HG02970 (cell line): ENCODE data around the gene GPC6.
"Not testable (repeated sequence)": the region's sequence is repeated elsewhere in the genome, so short reads cannot be mapped to it uniquely, and the experiment has no call there.

Source experiments
- ATAC-seq: cut with Tn5 transposase; IDR thresholded peaks from one replicate; pipeline ENCODE4 v1.9.1; 2021; ENCODE audit warnings: mild to moderate bottlenecking, moderate library complexity, moderate number of reproducible peaks; ENCODE audit not compliant: unreplicated experiment, low FRiP score

The GPC6 gene

DNA sequence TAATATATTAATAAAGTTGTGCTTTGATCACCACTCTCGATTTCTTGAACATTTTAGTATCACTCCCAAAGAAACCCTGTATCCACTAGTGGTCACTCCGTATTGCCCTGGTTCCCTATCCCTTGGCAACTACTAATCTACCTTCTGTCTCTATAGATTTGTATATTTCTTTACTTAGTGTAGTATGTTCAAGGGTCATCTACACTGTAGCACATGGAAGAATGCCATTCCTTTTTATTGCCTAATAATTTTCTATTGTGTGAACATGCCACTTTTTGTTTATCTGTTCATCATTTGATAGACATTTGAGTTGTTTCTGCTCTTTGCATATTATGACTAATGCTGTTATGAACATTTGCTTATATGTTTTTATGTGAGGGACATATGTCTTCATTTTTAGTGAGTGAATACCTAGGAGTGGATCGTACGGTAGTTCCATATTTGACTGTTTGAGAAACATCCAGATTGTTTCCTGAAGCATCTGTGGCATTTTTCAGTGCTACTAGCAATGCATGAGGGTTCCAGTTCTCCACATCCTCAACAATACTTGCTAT lies 254.0 kb downstream of the GPC6 start:
- ATAC-seq = no peak

DNA sequence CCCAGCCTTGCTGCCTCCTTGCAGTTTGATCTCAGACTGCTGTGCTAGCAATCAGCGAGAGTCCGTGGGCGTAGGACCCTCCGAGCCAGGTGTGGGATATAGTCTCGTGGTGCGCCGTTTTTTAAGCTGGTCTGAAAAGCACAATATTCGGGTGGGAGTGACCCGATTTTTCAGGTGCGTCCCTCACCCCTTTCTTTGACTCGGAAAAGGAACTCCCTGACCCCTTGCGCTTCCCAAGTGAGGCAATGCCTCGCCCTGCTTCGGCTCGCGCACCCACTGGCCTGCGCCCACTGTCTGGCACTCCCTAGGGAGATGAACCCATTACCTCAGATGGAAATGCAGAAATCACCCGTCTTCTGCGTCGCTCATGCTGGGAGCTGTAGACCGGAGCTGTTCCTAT lies 269.5 kb downstream of the GPC6 start:
- ATAC-seq = not testable (repeated sequence)

DNA sequence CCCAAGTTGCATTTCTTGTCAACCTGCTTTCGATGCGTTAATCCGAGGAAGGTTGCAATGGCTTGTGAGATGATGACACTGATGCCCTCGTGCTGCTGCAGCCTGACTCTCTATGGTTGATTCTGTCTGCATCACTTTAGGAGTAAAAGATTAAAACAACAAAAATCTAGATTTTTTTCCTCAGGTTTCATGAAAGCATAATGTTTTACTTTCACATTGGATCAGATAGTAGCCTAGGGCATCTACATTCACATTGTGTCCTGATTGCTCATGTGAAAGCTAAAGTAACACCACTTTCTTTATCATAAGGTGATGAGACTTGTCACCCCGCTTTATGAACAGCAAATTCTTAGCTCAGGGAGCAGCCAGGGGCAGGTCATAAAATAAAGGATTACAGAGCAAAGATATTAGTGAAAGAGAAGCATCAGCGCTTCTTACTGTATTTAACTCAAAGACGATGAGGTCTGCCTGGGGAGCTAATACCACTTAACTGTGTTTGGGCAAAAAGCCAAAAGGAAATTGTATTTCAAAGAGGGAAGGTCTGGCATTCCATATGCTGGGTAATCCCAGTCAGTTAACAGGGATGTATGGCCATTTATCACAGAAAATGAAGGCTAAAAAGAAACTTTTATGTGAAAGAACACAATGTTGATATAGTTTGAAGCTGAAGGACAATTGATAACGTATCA lies 270.5 kb downstream of the GPC6 start:
- ATAC-seq = no peak

DNA sequence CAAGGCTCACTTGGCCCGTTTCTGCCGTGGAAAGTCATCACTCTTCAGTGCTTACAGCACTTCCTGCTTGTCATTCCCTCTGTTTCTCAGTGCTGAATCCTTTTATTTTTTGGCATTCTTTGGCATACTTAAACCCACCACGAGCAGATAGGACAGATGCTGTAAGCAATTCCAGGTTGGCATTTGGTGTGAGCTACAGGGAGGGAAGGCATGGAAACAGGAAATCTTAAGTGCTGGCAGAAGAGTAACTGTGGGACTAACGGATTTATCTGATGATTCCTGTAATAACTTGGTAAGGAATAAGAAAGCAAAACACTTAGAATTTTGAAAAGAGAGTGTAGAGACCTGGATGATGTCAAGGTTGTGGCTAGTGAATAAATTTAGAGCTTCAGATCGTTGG lies 273.4 kb downstream of the GPC6 start:
- ATAC-seq = no peak

DNA sequence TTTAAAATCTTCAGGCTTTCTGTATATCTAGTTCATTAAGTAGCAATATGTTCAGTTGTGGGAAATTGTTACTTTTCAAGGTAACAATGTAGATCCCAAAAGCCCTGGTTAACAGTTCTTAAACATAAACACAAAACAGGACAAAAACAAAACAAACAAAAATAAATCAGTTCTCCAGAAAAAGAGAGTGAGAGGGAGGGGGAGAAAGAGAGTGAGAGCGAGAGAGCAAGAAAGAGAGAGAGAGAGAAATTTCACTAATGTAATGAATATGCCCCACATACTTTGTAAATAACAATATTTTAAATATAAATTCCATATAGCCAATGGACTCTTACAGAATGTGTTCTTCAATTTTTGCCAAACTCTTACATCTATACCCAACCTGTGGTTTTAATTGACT lies 275.5 kb downstream of the GPC6 start:
- ATAC-seq = no peak

DNA sequence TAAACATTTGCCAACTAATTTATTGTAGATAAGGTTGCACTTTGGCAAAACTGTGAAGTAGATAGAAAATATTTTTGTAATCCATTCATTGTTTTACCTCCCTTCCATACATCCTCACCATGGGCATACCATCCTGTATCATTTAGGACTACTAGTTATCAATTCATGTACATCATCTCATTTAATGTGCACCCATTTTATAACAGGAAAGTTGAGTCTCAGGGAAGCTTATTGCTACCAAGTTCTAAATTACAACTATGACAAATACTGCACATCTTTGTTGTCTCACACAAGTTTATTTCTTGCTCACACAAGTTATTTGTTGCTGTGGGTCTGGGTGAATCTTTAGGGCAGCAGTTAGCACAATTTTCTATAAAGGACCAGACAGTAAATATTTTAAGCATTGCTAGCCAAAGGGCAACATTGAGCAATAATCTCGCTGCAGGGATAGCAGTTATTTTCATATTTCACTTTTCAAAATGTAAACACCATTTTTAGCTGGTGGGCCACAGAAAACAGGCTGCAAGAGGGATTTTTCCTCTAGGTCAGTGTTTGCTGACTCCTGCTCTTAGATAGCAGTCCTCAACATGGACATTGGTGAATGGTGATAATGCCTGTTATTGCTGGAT lies 276.5 kb downstream of the GPC6 start:
- no peak for ATAC-seq

DNA sequence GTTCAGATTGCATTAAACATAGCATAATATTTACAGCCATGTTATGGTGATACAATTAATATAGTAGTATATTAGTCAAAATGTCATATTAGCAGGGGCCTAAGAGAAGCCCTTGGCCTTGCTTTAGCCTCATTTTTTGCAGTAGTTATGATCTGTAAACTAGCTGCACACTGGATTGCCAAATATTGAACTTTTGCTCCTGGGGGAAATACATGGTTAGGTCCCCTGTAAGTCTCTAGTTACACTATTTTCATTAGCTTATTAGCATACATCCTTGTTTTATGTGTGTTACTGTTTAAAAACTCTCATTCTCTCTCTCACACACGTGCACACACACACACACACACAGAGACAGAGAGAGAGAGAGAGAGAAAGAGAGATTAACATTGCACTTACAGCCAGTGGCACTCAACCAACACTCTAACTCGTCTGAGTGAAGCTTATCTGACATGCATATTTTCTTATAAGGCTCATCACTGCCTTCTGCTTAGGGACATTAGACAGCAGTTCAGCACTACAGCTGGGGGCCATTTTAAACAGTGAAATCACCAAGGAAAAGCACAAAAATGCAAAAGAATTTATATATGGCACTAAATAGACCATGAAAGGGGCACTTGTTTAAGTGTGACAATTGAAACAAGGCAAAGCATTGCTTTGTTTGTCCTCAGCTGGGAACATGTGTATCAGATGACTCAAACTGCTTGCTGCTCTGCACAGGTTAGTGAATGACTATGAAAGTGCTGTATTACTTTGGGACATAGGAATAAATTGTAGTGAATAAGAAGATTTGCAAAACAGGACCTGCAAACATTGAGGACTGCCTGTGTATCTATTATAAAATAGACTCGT lies 278.7 kb downstream of the GPC6 start:
- no peak for ATAC-seq

DNA sequence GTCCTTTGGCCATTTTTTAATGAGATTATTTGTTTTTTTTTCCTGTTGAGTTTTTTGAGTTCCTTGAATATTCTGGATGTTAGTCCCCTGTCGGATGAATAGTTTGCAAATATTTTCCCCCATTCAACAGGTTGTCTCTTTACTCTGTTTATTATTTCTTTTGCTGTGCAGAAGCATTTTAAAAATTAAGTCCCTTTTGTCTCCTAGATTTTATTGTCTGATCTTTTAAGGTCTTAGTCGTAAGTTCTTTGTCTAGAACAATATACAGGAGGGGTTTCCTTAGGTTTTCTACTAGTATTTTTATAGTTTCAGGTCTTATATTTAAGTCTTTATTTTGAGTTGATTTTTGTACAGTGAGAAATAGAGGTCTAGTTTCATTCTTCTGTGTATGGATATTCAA lies 284.4 kb downstream of the GPC6 start:
- ATAC-seq = no peak

DNA sequence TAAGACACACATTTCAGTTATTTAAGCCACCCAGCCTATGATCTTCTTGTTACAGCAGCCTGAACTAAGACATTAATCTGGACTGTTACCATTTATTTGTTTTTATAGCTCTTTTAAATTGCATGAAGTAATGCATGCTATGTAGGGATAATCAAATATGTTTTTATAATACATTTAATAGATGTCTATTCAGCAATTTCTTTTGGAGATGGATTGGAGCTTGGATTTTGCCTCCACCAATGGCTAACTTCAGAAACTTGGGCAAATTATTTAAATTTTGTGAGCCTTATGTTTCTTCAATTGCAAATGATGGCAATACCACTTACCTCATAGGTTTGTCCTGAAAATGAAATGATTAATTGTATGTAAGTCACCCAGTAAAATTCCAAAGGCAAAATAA lies 288.7 kb downstream of the GPC6 start:
- ATAC-seq = no peak

DNA sequence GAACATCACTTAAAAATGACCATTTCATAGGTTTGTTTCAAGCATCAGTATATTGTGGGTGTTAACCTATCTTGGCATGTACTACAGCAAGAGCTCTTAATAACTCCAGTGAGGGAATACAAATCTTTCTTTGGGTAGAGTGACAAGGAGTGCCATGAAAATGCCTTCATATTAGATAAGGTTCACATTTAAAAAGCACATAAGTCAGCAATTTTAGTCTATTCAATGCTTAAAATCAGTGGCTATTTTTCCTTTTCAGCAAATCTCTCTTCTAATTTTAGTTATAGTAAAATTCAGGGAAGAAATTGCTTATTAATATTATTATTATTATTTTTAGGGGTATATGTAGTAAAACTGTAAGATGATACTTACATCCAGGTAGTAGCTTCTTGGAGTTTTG lies 291.1 kb downstream of the GPC6 start:
- ATAC-seq = no peak

DNA sequence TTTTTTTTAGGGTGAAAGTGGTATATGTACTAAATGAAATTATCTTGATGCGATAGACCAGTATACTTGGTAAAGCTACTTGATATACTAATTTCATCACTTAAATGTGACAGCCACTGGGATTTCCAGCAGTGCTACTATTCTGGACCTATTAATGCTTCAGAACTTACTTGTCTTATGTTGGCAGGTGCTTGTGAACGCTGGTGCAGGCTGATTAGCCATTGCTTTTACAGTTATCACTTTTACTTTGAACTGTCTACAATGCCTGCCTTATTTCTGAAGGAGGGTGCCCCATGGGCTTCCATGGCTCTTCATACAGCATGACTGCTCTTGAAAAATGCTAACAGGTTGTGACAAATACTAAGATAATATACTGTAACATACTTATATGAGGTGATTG lies 294.7 kb downstream of the GPC6 start:
- ATAC-seq = no peak

DNA sequence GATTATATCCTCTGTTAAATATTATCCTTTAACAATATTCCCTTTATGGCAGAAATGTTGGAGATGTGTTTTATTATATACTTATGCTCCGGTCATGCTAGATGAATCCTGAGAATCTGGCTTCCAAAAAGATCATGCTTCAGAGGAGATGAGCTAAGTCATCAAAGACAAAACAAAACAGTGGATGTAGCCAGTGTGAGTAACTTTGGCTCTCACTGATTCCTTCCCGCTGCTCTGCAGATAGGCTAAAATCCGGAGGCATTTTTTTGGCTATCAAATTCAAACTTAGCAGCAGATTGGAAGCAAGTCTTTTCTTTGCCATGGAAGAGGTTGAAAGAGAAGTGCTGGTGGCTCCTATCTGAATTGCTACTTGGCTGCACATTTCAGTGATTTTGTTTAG lies 295.9 kb downstream of the GPC6 start:
- ATAC-seq = no peak

DNA sequence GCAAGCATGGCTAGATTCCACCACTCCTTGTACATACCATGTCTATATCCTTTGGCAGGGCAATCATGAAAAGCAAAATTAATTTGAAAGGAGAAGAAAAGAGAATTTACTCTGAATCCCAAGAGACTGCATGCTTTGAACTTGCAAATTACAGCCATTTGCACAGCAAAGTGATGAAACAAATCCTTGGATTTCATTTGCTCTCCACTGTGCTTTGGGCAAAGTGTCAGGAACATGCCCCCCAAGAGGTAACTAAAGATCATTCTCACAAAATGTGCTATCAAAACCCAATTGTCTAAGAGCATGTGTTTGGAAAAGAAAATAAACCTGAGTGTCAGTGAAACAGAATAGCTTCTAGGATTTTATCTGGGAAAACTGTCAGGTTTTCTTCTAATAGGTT lies 298.5 kb downstream of the GPC6 start:
- no peak for ATAC-seq

DNA sequence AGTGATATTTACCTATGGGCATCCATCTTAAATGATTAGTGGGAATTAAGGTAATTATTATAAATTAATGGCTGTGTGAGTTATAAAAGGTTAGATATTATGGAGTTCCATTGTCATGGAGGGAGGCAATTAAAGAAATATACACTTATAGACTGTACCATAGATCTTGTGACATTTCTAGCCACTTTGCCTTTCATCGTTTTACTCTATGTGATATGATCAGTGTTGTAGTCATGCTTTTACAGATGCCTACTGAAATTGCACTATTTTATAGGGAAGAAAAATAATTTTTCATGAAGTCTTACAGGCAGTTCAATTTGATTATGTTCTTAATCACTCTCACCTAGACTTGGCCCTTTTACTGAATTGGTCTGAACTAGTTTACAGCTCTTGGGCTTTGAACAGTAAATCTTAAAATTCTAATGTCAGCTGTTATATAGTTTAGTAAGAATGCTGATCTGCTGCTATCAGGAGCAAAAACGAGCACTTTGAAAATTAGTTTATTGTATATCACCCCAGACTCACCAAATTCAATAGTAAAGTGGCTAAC lies 301.2 kb downstream of the GPC6 start:
- no peak for ATAC-seq

DNA sequence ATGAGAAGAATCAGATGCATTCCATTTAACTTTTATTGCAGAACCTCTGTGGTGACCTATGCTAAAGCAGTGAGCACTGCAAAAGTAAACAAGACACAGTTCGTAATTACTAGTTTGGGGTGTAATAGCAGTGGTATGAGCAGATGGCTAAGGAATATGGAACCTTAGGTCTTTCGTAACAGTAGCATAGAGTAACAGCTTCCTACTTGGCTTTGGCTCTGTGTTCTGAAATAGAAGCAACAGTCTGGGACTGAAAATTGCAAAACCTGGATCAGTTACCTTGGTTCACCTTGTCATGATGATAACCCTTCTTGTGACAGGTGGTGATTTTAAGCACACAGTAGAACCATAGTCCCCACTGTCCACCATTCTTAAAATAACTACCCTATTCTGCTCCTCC lies 303.4 kb downstream of the GPC6 start:
- no peak for ATAC-seq

DNA sequence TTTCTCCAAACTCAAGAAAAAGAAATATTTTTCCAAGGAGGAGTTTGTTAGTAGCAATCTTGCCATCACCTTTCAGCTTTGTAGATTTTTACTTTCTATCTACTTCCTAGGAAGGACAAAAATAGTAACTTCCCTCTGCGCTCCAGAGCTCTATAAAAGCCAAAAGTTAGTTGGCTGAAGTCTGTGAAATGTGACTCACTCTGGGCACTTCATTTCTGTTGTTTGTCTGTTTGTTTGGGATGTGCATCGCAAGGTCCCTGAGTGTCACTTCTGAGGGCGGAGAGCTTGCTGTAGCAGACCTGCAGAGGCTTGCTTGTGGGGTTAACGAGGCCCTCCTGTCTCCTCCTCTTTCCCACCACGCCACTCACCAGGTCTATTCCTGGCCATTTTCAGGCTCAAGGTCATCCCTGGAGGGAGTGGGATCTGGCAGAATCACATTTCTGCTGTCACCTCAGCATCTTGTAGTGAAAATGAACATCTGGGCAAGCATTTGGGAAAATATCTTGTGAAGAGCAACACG lies 307.6 kb downstream of the GPC6 start:
- ATAC-seq = no peak

DNA sequence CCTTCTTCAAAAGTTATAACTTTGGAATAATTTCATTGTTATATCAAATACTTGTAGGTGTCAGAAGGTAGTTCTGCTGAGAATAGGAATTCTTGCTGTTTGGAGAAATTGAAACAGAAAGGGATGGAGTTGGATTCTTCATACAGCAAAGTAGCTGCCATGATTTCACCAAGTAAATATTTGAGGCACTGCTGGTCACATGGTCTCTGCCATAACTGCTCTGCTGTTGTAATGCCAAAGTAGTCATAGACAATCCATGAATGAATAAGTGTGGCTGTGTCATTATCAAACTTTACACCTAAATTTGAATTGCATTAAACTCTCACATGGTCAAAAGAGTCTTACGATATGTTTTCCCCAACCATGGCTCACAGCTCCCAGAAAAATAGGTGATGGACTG lies 308.6 kb downstream of the GPC6 start:
- no peak for ATAC-seq

DNA sequence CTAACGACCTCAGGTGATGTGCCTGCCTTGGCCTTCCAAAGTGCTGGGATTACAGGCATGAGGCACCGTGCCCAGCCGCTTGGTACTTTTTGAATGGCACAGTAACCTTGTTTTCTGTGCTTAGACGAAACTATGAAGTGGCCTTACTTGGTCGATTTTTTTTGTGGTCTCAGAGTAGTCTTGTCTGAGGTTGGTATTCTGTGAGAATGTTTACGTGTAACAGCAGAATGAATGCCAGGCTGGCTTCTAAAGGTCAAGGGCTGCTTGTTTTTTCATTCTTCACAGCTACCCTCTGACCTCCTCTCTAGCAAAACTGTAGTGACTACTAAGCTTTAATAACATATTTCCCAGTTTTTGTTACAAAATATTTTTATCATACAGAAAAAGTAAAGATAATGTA lies 313.3 kb downstream of the GPC6 start:
- ATAC-seq = no peak

DNA sequence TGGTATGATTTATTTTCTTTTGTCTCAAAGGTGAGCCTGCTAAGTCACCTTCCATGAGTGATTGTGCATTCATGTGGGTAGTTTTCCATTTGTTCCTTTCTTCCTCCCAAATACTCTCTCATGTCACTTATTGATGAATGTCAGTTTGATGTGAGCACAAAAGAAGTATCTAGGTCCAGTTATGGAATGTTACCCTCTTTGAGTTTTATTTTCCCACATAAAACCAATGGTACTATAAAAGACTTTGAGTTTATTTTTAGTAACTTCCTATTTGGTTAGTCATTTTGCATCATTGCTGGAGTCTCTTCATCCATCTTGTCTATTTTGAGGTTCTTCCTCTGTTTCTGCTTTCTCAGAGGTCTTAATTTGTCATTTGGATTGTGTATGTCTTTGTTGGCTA lies 321.3 kb downstream of the GPC6 start:
- ATAC-seq = no peak

DNA sequence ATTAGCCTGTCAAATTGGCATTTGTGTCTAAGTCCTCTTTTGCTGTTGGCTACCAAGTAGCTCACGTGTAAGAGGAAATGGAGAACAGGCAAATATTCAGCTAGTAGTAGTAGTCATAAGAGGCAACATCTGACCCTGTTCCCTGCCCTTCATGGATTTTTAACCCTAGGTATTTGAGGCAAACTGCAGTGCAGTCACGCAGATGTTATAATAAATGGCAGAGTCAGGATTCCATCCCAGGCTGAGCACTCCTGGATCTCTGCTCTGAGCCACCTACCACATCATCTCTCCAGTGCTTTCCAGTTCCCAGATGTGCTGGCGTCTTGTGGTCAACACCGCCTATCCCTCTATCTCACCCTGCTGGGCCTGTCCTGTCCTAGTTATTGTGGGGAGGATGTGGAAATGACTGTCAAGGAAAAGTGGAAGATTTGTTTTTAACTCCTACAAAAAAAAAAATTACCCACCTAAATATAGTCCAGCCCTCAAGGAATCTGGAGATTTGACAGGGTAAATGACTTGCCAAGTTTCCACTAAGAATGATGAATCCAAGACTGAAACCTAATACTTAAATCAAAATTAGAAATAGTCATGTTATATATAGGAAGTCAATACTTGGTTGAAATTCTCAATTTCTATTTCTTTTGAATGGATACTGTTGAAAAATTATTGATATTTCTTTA lies 322.9 kb downstream of the GPC6 start:
- ATAC-seq = no peak
